A549 treated with Hydrocortisone at 1 μM for 4 hours (cell line): ENCODE results near the gene TMSB4Y. TPM values are rescaled to one million over a fixed set of nuclear protein-coding genes. Genes with fewer than 3 reads are reported as not detected.

Experiments
- total RNA-seq: library from RNA; stranded (reverse); fragments of 200-300 nt; extraction: Qiagen RNA extraction; gene quantifications from 5 replicates; pipeline ENCODE4 v1.2.3, GENCODE V29; 2022

The TMSB4Y gene
- total RNA-seq, result 0.84 to 1.2 TPM (median 0.88 TPM) in 5 replicates

GRCh38 chrY:13703568-13703968 lies at the start of gene TMSB4Y:
Gene TMSB4Y (plus strand): TSS chrY:13703899.

Other genes with a start within 250 kb of the TMSB4Y start
- gene UTY, start 223.9 kb upstream of the TMSB4Y start, total RNA-seq, result 2.7 to 3.3 TPM (median 3.1 TPM) in 5 replicates